Endodermal cell (in vitro differentiated cells): ENCODE measurements around the gene OR2A25. TPM values are rescaled to one million over a fixed set of nuclear protein-coding genes. Genes with fewer than 3 reads are reported as not detected.

Source experiments
- DNase-seq: peaks from one replicate; pipeline ENCODE4 v3.0.0-alpha.2; 2017
- H3K27ac ChIP-seq: 2 replicates; pipeline ENCODE4 v1.5.1; 2013; ENCODE audit warnings: mild to moderate bottlenecking, low read depth, low read length, moderate library complexity
- H3K27me3 ChIP-seq: 2 replicates; pipeline ENCODE4 v1.6.1; 2013; ENCODE audit warnings: mild to moderate bottlenecking, low read length, moderate library complexity; ENCODE audit not compliant: insufficient read depth, control insufficient read depth, poor library complexity, severe bottlenecking
- H3K36me3 ChIP-seq: 2 replicates; pipeline ENCODE4 v1.7.0; 2013; ENCODE audit warnings: mild to moderate bottlenecking, low read length, moderate library complexity; ENCODE audit not compliant: control insufficient read depth, insufficient read depth
- H3K4me1 ChIP-seq: one replicate; pipeline ENCODE4 v1.7.0; 2013; ENCODE audit warnings: low read length; ENCODE audit not compliant: control insufficient read depth, insufficient read depth
- H3K4me3 ChIP-seq: 2 replicates; pipeline ENCODE4 v1.5.1; 2013; ENCODE audit warnings: mild to moderate bottlenecking, low read length, moderate library complexity
- H3K9ac ChIP-seq: 2 replicates; pipeline ENCODE4 v1.6.1; 2013; ENCODE audit warnings: mild to moderate bottlenecking, low read length, moderate library complexity; ENCODE audit not compliant: poor library complexity, severe bottlenecking; ENCODE audit errors: extremely low read depth
- H3K9me3 ChIP-seq: 2 replicates; pipeline ENCODE4 v1.6.1; 2013; ENCODE audit warnings: mild to moderate bottlenecking, low read length, moderate library complexity; ENCODE audit not compliant: control insufficient read depth
- H3K27ac Mint-ChIP-seq: 2 replicates; pipeline ENCODE4 v1.8.0; 2020; ENCODE audit warnings: mixed read lengths
- H3K27me3 Mint-ChIP-seq: 2 replicates; pipeline ENCODE4 v1.8.0; 2021; ENCODE audit warnings: mild to moderate bottlenecking, mixed read lengths; ENCODE audit not compliant: insufficient read depth
- H3K36me3 Mint-ChIP-seq: 2 replicates; pipeline ENCODE4 v1.8.0; 2020; ENCODE audit warnings: low read depth, mixed read lengths
- H3K4me1 Mint-ChIP-seq: 2 replicates; pipeline ENCODE4 v1.8.0; 2020; ENCODE audit warnings: mixed read lengths
- H3K4me3 Mint-ChIP-seq: 2 replicates; pipeline ENCODE4 v1.8.0; 2020; ENCODE audit warnings: mild to moderate bottlenecking, moderate library complexity, mixed read lengths
- H3K9me3 Mint-ChIP-seq: 2 replicates; pipeline ENCODE4 v1.8.0; 2020; ENCODE audit warnings: mild to moderate bottlenecking, mixed read lengths
- WGBS, 2 experiments: methylation state at CpG; one replicate each; pipeline versions ENCODE4 v1.1.5 to v1.1.7; 2013; ENCODE audit warnings: missing lambda C conversion rate in 2 of 2, mixed read lengths in 1 of 2; ENCODE audit not compliant: insufficient coverage in 1 of 2, insufficient read length in 1 of 2; 5-methylcytosine and 5-hydroxymethylcytosine counted together
- long read RNA-seq, 4 experiments: library from polyadenylated mRNA in 2 of 4; library from RNA in 1 of 4; library from capped mRNA in 1 of 4; stranded (forward) in 3 of 4; unstranded in 1 of 4; transcript quantifications; one replicate each; pipeline ENCODE4 v2.0.0, GENCODE V29; 2020 to 2021; ENCODE audit warnings: inconsistent platforms in 1 of 4
- polyA plus RNA-seq, 2 experiments: library from polyadenylated mRNA; stranded (reverse); fragments of 50-300 nt; gene quantifications; one replicate each; pipeline ENCODE4 v1.2.3, GENCODE V29; 2013
- total RNA-seq, 2 donors: library from RNA; stranded (reverse); fragmentation: NEBNext Ultra II Directional in 1 of 2; extraction: Animal tissue kit (Norgen Biotek cat#: 25700) in 1 of 2; gene quantifications; 2 replicates in 1 of 2; 3 replicates in 1 of 2; pipeline ENCODE4 v1.2.1, GENCODE V29; 2021
- TF ChIP-seq, protein P1 (sequence below): fragments of 200-600 bp; sonication (generic); conservative IDR thresholded peaks from 2 replicates; pipeline ENCODE4 v1.5.0; 2021; ENCODE audit warnings: antibody characterized with exemption, mild to moderate bottlenecking

OR2A25 gene
- total RNA-seq, result not detected
- polyA plus RNA-seq (2013, experiment 1 of 2), result not detected
- polyA plus RNA-seq (2013, experiment 2 of 2), result not detected
- long read RNA-seq, experiment 1, result 0 reads
- long read RNA-seq, experiment 2, result 0 reads
- long read RNA-seq, experiment 3, result 0 reads
- long read RNA-seq, experiment 4, result 0 reads

GRCh38 chr7:144069511-144069910, at the start of gene OR2A25:
Gene OR2A25 (plus strand): TSS chr7:144069811. CDS start chr7:144074220, 4,409 bp downstream.
- H3K4me3 Mint-ChIP-seq, result no peak within 1 kb of the TSS
- TF ChIP-seq, protein P1, sequence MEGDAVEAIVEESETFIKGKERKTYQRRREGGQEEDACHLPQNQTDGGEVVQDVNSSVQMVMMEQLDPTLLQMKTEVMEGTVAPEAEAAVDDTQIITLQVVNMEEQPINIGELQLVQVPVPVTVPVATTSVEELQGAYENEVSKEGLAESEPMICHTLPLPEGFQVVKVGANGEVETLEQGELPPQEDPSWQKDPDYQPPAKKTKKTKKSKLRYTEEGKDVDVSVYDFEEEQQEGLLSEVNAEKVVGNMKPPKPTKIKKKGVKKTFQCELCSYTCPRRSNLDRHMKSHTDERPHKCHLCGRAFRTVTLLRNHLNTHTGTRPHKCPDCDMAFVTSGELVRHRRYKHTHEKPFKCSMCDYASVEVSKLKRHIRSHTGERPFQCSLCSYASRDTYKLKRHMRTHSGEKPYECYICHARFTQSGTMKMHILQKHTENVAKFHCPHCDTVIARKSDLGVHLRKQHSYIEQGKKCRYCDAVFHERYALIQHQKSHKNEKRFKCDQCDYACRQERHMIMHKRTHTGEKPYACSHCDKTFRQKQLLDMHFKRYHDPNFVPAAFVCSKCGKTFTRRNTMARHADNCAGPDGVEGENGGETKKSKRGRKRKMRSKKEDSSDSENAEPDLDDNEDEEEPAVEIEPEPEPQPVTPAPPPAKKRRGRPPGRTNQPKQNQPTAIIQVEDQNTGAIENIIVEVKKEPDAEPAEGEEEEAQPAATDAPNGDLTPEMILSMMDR, result no peak
- H3K9me3 Mint-ChIP-seq, result no peaks in the 10 kb centered on the region
- no peak within 1 kb of the TSS for H3K27ac ChIP-seq
- WGBS, 2 experiments, result 83 to 88% methylated on average over 1 of the region's 1 CpG
- H3K4me1 Mint-ChIP-seq, result peaks cover 8% of the 10 kb centered on the region
- no peak for DNase-seq
- no peaks in the 10 kb centered on the region for H3K36me3 Mint-ChIP-seq
- H3K4me1 ChIP-seq, result no peaks in the 10 kb centered on the region
- no peak within 1 kb of the TSS for H3K27ac Mint-ChIP-seq
- H3K9me3 ChIP-seq, result no peaks in the 10 kb centered on the region
- no peaks in the 10 kb centered on the region for H3K27me3 ChIP-seq
- no peak within 1 kb of the TSS for H3K9ac ChIP-seq
- no peak within 1 kb of the TSS for H3K4me3 ChIP-seq
- no peaks in the 10 kb centered on the region for H3K36me3 ChIP-seq
- H3K27me3 Mint-ChIP-seq, result no peaks in the 10 kb centered on the region

DNA sequence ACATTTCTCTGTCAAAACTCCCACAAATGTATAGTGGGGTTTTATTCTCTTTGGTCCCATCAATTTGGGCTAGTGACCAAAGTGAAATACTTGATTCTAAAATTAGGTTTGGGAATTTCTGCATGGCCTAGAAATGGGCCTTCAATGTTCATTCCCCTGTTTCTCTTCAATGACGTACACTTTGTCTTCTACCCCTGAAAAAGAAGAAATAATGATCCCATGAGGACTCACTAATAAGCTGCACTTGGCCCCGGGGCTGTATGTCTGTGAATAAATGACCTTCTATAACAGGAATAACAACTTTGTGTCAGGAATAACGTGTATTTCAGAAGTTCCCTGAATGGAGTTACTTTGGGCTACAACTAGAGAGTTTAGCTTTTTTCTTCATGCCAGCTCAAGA, 49.3 kb upstream of the OR2A25 start:
- Histone ChIP-seq H3K36me3 (no peaks in the 10 kb centered on the region), H3K9me3 (no peaks in the 10 kb centered on the region), H3K4me1 (peaks cover 4% of the 10 kb centered on the region), H3K27me3 (peaks cover 5% of the 10 kb centered on the region), H3K9ac (no peak overlapping the region), H3K27ac (no peak overlapping the region), H3K4me3 (no peak overlapping the region)
- DNase-seq, result no peak
- Mint-ChIP-seq H3K4me1 (peaks cover 13% of the 10 kb centered on the region), H3K9me3 (no peaks in the 10 kb centered on the region), H3K36me3 (no peaks in the 10 kb centered on the region), H3K27me3 (no peaks in the 10 kb centered on the region), H3K27ac (no peak overlapping the region), H3K4me3 (no peak overlapping the region)
- WGBS, 2 experiments, result 80 to 90% methylated on average over 2 to 3 of the region's 3 CpGs
- TF ChIP-seq, protein P1, result no peak

GRCh38 chr7:144022169-144022568, 47.4 kb upstream of the OR2A25 start:
- H3K4me3 ChIP-seq, result no peak overlapping the region
- Mint-ChIP-seq H3K4me3 (no peak overlapping the region), H3K27me3 (no peaks in the 10 kb centered on the region), H3K36me3 (no peaks in the 10 kb centered on the region), H3K4me1 (peaks cover 13% of the 10 kb centered on the region), H3K9me3 (no peaks in the 10 kb centered on the region), H3K27ac (no peak overlapping the region)
- no peaks in the 10 kb centered on the region for H3K9me3 ChIP-seq
- no peak overlapping the region for H3K27ac ChIP-seq
- TF ChIP-seq, protein P1, result no peak
- H3K9ac ChIP-seq, result no peak overlapping the region
- H3K4me1 ChIP-seq, result peaks cover 4% of the 10 kb centered on the region
- no peak for DNase-seq
- H3K36me3 ChIP-seq, result no peaks in the 10 kb centered on the region
- H3K27me3 ChIP-seq, result peaks cover 5% of the 10 kb centered on the region
